DMS114 treated with DMSO at 0.1 percent for 48 hours (cell line): ENCODE results near the gene C4BPA.

ENCODE experiments used
- DNase-seq: peaks from one replicate; lab custom pipeline; 2025; ENCODE audit not compliant: unreplicated experiment; lab: John Stamatoyannopoulos, UW

Gene C4BPA

GRCh38 chr1:207179036-207179435, 75.0 kb downstream of the C4BPA start:
- DNase-seq, result no peak

- no peak for DNase-seq
Observed at GRCh38 chr1:207181847-207182246, 77.8 kb downstream of the C4BPA start.

DNA sequence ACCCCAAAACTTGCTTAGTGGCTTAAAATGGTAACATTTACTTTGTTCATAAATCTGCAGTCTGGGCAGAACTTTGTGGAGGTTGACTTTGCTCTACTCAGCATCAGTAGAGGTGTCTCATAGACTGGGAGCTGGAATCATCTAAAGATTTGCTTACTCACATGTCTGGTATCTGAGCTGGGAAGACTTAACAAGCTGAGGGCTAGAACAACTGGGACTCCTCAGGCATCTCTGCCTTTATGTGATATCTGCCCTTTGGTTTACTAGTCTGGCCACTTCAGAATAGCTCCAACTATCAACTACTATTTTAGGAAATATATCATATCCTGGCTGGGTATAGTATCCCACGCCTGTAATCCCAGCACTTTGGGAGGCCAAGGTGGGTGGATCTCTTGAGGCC, 82.5 kb downstream of the C4BPA start:
- no peak for DNase-seq

- DNase-seq, result no peak
Observed at GRCh38 chr1:207188901-207189300, 84.9 kb downstream of the C4BPA start.

GRCh38 chr1:207191061-207191460, 87.0 kb downstream of the C4BPA start:
- DNase-seq, result no peak

DNA sequence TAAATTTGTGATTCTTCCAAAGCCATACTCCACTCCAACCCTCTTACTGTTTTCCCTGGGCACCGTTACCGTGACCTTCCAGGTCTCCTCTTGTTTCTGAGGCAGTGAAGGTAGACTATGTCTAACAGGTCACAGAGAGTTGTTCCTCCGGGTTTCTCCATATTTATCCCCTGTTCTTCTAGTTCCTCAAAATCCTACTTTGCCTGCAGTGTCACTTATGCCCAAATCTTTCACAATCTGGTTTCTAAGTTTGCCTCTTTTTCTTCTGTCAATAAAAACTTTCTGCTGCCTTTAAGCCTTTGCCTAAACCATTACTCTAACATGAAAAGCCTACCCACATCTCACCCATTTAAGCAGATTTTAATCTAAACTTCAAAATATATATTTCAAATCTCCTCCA, 87.7 kb downstream of the C4BPA start:
- DNase-seq, result no peak

DNA sequence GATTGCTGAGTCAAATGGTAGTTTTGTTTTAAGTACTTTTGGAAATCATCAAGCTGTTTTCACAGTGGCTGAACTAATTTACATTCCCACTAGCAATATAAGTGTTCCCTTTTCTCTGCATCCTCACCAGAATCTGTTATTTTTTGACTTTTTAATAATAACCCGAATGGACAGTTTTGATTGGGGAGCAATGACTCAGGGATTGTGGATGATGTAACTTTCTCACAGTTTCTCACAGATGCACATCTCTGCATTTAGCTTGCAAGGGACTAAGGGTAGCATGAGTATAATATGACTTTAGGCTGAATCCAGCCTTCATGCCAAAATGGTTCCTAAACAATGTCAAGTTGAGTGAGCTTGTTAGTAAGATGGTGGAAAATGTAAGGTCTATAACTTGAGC, 90.2 kb downstream of the C4BPA start:
- no peak for DNase-seq
